Measurements from ENCODE around the gene CSNK1G1. TPM values are rescaled to one million over a fixed set of nuclear protein-coding genes. Genes with fewer than 3 reads are reported as not detected.
A peak's percentile ranks its signal among the peaks of the same experiment; 100 is the strongest.
"Not testable (repeated sequence)": the region's sequence is repeated elsewhere in the genome, so short reads cannot be mapped to it uniquely, and the experiment has no call there.

CSNK1G1 gene
- total RNA-seq, 8 experiments from 2014 or later: 12.3 to 30.8 (median 25.4) TPM

DNA sequence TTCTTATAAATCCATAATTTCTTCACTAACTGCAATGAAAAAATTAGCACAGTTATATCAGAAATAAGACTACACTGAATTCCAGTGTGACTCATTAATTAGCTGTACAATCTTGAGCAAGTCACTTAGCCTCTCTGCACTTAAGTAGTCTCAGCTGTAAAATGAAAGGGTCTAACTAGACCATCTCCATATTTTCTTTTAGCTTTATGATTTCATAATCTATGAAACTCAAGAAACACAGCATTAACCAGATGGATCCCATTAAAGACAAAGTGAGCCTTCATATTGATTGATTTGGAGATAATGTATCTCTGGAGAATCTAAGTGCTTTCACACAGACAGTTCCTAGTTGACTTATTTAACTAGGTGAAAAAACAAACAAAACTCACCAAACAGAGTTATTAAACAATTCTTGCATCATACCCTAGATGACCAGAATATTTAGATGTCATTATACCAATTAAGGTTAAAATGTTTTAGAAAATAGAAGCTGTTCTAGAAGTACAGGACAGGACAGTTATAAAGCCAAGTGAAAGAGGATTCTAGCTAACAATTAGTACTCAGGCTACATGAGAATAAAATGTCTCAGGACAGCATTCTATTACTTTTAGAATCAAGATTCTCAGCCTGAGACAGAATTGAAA is 11.2 kb downstream of the CSNK1G1 start:
- Histone ChIP-seq H3K4me1 (replicated peaks in 1 of 2) (peaks cover 6 to 17% of the 10 kb centered on the region in 2 donors), H3K27ac (no peak overlapping the region), H3K4me3 (no peak overlapping the region)
- in situ Hi-C loops (cut with MboI; ENCODE audit: low pct_unique_long_range_greater_than_20kb in 2 of 9, low sequenced_read_pairs in 9 of 9, unreplicated experiment in 9 of 9): no loop called here
- ATAC-seq (replicated peaks in 6 of 8): peak in 6 of 8 experiments; percentile 25 to 84 (median 48)

- 0 to 100% (median 95%) methylated on average over 1 to 2 of the region's 2 CpGs for whole genome bisulfite sequencing, 10 experiments
- Histone ChIP-seq H3K4me3 (no peak overlapping the region), H3K27ac (no peak overlapping the region), H3K4me1 (replicated peaks in 1 of 2) (peaks cover 6 to 17% of the 10 kb centered on the region in 2 donors)
- ATAC-seq (replicated peaks in 6 of 8): no peak
- in situ Hi-C loops (cut with MboI; ENCODE audit: low pct_unique_long_range_greater_than_20kb in 2 of 9, low sequenced_read_pairs in 9 of 9, unreplicated experiment in 9 of 9): no loop called here
Measured at GRCh38 chr15:64343841-64344240, 12.1 kb downstream of the CSNK1G1 start.

DNA sequence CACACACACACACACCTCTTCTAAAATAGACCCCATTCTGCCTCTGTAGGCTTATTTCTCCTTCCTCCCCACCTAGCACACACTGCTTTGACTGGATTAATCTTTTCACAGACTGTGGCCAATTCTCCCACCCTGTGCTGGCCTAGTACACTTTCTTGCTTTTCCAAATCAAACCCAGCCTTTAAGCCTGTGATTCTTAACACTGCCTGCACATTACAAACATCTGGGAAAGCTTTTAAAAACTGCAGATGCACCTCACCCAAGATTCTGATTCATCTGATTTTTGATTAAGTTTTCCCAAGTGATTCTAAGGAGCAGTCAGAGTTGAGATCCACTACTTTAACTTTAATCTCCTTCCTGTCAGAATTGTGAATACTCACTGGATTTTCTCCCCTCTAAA is 12.8 kb downstream of the CSNK1G1 start:
- Histone ChIP-seq H3K4me3 (no peak overlapping the region), H3K27ac (no peak overlapping the region), H3K4me1 (replicated peaks in 1 of 2) (peaks cover 6 to 17% of the 10 kb centered on the region in 2 donors)
- ATAC-seq (replicated peaks in 6 of 8): peak in 3 of 8 experiments; percentile 35 to 87 (median 42)
- in situ Hi-C loops (cut with MboI; ENCODE audit: low pct_unique_long_range_greater_than_20kb in 2 of 9, low sequenced_read_pairs in 9 of 9, unreplicated experiment in 9 of 9): no loop called here

DNA sequence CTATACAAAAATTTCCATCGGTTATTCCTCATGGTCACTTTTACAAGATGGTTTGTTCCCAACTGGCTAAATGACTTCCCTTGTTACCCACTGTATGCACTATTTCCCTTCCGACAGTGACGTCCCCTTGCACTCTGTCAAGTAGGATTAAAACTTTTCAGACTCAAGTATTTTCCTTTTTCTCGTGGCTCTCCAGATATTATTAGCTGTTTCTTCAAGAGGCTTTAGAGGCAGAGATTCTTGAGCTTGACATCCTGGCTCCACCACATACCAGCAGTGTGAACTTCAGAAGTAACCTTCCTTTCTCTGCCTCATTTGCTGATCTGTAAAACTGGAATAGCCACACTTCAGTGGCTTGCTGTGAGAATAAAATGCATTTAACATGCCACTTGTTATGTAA is 14.0 kb downstream of the CSNK1G1 start:
- in situ Hi-C loops (cut with MboI; ENCODE audit: low pct_unique_long_range_greater_than_20kb in 2 of 9, low sequenced_read_pairs in 9 of 9, unreplicated experiment in 9 of 9): no loop called here
- H3K4me1 ChIP-seq (replicated peaks in 1 of 2): peaks cover 6 to 17% of the 10 kb centered on the region in 2 donors
- 75 to 100% (median 99%) methylated on average over 1 to 4 of the region's 4 CpGs for WGBS, 10 experiments
- H3K27ac ChIP-seq: no peak overlapping the region
- no peak for ATAC-seq (replicated peaks in 6 of 8)
- no peak overlapping the region for H3K4me3 ChIP-seq

GRCh38 chr15:64340355-64340754 is 15.6 kb downstream of the CSNK1G1 start:
- Histone ChIP-seq H3K27ac (no peak overlapping the region), H3K4me3 (no peak overlapping the region), H3K4me1 (replicated peaks in 1 of 2) (peaks cover 5 to 17% of the 10 kb centered on the region in 2 donors)
- no peak for ATAC-seq (replicated peaks in 6 of 8)
- whole genome bisulfite sequencing, 10 experiments: 100% methylated on average over 1 of the region's 1 CpG; no CpG with 5 or more reads in 9 of the 10 experiments
- in situ Hi-C loops (cut with MboI; ENCODE audit: low pct_unique_long_range_greater_than_20kb in 2 of 9, low sequenced_read_pairs in 9 of 9, unreplicated experiment in 9 of 9): no loop called here

GRCh38 chr15:64337761-64338160 is 18.2 kb downstream of the CSNK1G1 start:
- in situ Hi-C loops (cut with MboI; ENCODE audit: low pct_unique_long_range_greater_than_20kb in 2 of 9, low sequenced_read_pairs in 9 of 9, unreplicated experiment in 9 of 9): no loop called here
- Histone ChIP-seq H3K4me1 (replicated peaks in 1 of 2) (no peaks in the 10 kb centered on the region), H3K27ac (no peak overlapping the region), H3K4me3 (no peak overlapping the region)
- WGBS, 10 experiments: 64 to 100% (median 100%) methylated on average over 1 to 2 of the region's 2 CpGs; no CpG with 5 or more reads in 2 of the 10 experiments
- ATAC-seq (replicated peaks in 6 of 8): no peak

DNA sequence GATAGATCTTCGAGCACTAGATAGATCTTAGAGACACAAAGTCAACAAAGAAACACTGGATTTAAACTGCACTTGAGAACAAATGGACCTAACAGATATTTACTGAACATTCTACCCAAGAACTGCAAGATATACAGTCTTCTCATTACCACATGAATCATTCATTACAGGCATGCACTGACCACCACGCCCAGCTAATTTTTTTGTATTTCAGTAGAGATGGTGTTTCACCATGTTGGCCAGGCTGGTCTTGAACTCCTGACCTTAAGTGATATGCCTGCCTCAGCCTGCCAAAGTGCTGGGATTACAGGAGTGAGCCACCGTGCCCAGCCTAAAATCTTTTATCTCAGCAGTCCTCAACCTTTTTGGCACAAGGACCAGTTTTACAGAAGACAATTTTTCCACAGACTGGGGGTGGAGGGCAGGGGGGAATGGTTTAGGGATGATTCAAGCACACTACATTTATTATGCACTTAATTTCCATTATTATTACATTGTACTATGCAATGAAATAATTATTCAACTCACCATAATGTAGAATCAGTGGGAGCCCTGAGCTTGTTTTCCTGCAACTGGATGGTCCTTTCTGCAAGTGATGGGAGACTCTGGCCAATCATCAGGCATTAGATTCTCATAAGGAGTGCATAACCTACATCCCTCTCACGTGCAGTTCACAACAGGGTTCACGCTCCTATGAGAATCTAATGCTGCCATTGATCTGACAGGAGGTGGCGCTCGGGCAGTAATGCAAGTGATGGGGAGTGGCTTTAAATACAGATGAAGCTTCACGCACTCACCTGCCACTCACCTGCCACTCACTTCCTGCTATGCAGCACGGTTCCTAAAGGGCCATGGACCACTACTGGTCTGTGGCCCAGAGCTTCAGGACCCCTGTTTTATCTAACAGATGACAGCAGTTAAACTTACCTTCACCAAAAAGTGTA is 21.7 kb downstream of the CSNK1G1 start:
- H3K4me3 ChIP-seq: no peak overlapping the region
- in situ Hi-C loops (cut with MboI; ENCODE audit: low pct_unique_long_range_greater_than_20kb in 2 of 9, low sequenced_read_pairs in 9 of 9, unreplicated experiment in 9 of 9): no loop called here
- no peak overlapping the region for H3K27ac ChIP-seq
- H3K4me1 ChIP-seq (replicated peaks in 1 of 2): no peaks in the 10 kb centered on the region
- ATAC-seq (replicated peaks in 6 of 8): peak in 3 of 8 experiments; percentile 53 to 99 (median 98)
- 43 to 100% (median 80%) methylated on average over 1 to 8 of the region's 9 CpGs; no CpG with 5 or more reads in 1 of the 10 experiments for WGBS, 10 experiments

- no peak overlapping the region for H3K4me3 ChIP-seq
- no peaks in the 10 kb centered on the region for H3K4me1 ChIP-seq (replicated peaks in 1 of 2)
- WGBS, 10 experiments: 50 to 100% (median 90%) methylated on average over 1 to 2 of the region's 2 CpGs; no CpG with 5 or more reads in 1 of the 10 experiments
- in situ Hi-C loops (cut with MboI; ENCODE audit: low pct_unique_long_range_greater_than_20kb in 2 of 9, low sequenced_read_pairs in 9 of 9, unreplicated experiment in 9 of 9): no loop called here
- ATAC-seq (replicated peaks in 6 of 8): no peak
- no peak overlapping the region for H3K27ac ChIP-seq
Measured at GRCh38 chr15:64333516-64333915, 22.5 kb downstream of the CSNK1G1 start.

DNA sequence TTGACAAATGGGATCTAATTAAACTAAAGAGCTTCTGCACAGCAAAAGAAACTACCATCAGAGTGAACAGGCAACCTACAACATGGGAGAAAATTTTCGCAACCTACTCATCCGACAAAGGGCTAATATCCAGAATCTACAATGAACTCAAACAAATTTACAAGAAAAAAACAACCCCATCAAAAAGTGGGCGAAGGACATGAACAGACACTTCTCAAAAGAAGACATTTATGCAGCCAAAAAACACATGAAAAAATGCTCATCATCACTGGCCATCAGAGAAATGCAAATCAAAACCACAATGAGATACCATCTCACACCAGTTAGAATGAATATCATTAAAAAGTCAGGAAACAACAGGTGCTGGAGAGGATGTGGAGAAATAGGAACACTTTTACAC is 24.3 kb downstream of the CSNK1G1 start:
- ATAC-seq (replicated peaks in 6 of 8); H3K4me3 ChIP-seq; H3K27ac ChIP-seq; in situ Hi-C loops (cut with MboI; ENCODE audit: low pct_unique_long_range_greater_than_20kb in 2 of 9, low sequenced_read_pairs in 9 of 9, unreplicated experiment in 9 of 9); H3K4me1 ChIP-seq (replicated peaks in 1 of 2): not testable (repeated sequence)
- WGBS, 10 experiments: no CpG with 5 or more reads among the region's 3 CpGs

DNA sequence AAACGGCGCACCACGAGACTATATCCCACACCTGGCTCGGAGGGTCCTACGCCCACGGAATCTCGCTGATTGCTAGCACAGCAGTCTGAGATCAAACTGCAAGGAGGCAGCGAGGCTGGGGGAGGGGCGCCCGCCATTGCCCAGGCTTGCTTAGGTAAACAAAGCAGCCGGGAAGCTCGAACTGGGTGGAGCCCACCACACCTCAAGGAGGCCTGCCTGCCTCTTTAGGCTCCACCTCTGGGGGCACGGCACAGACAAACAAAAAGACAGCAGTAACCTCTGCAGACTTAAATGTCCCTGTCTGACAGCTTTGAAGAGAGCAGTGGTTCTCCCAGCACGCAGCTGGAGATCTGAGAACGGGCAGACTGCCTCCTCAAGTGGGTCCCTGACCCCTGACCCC is 29.0 kb downstream of the CSNK1G1 start:
- peak overlapping the region in 1 of 5 donors; percentile 22 for H3K4me3 ChIP-seq
- H3K4me1 ChIP-seq (replicated peaks in 1 of 2); H3K27ac ChIP-seq; ATAC-seq (replicated peaks in 6 of 8); in situ Hi-C loops (cut with MboI; ENCODE audit: low pct_unique_long_range_greater_than_20kb in 2 of 9, low sequenced_read_pairs in 9 of 9, unreplicated experiment in 9 of 9): not testable (repeated sequence)
- no CpG with 5 or more reads among the region's 15 CpGs for WGBS, 10 experiments

GRCh38 chr15:64326458-64326857 is 29.5 kb downstream of the CSNK1G1 start:
- H3K27ac ChIP-seq; H3K4me1 ChIP-seq (replicated peaks in 1 of 2); in situ Hi-C loops (cut with MboI; ENCODE audit: low pct_unique_long_range_greater_than_20kb in 2 of 9, low sequenced_read_pairs in 9 of 9, unreplicated experiment in 9 of 9): not testable (repeated sequence)
- peak in 2 of 8 experiments; percentile 75 to 83 for ATAC-seq (replicated peaks in 6 of 8)
- peak overlapping the region in 1 of 5 donors; percentile 22 for H3K4me3 ChIP-seq
- WGBS, 10 experiments: 93 to 100% (median 100%) methylated on average over 2 to 3 of the region's 20 CpGs; no CpG with 5 or more reads in 7 of the 10 experiments

DNA sequence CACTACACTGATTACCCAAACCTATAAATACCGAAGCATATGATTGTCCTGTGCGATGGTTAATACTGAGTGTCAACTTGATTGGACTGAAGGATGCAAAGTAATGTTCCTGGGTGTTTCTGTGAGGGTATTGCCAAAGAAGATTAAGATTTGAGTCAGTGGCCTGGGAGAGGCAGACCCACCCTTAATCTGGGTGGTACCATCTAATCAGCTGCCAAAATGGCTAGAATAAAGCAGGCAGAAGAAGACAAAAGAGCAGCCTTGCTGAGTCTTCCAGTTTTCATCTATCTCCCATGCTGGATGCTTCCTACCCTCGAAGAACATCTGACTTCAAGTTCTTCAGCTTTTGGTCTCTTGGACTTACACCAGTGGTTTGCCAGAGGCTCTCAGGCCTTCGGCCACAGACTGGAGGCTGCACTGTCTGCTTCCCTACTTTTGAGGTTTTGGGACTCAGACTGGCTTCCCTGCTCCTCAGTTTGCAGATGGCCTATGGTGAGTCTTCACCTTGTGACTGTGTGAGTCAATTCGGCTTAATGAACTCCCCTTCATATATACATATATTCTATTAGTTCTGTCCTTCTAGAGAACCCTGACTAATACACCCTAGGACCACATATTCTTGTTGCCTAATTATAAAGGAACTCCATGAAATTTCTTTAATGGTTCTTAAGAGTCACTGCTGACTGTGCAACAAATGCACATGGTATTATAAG is 31.7 kb downstream of the CSNK1G1 start:
- Histone ChIP-seq H3K4me3 (no peak overlapping the region), H3K4me1 (replicated peaks in 1 of 2) (no peaks in the 10 kb centered on the region), H3K27ac (no peak overlapping the region)
- 0 to 100% (median 64%) methylated on average over 1 to 4 of the region's 5 CpGs; no CpG with 5 or more reads in 2 of the 10 experiments for WGBS, 10 experiments
- in situ Hi-C loops (cut with MboI; ENCODE audit: low pct_unique_long_range_greater_than_20kb in 2 of 9, low sequenced_read_pairs in 9 of 9, unreplicated experiment in 9 of 9): no loop called here
- ATAC-seq (replicated peaks in 6 of 8): peak in 3 of 8 experiments; percentile 26 to 94 (median 93)

- H3K4me1 ChIP-seq (replicated peaks in 1 of 2): peaks cover 7 to 9% of the 10 kb centered on the region in 2 donors
- 0 to 82% (median 12%) methylated on average over 2 to 4 of the region's 4 CpGs; no CpG with 5 or more reads in 3 of the 10 experiments for WGBS, 10 experiments
- peak in 2 of 8 experiments; percentile 8 to 18 for ATAC-seq (replicated peaks in 6 of 8)
- H3K27ac ChIP-seq: no peak overlapping the region
- in situ Hi-C loops (cut with MboI; ENCODE audit: low pct_unique_long_range_greater_than_20kb in 2 of 9, low sequenced_read_pairs in 9 of 9, unreplicated experiment in 9 of 9): no loop called here
- no peak overlapping the region for H3K4me3 ChIP-seq
Measured at GRCh38 chr15:64315216-64315615, 40.8 kb downstream of the CSNK1G1 start.
